ENCODE results near the gene CAMLG.

GRCh38 chr5:134798468-134798867 lies 60.1 kb downstream of the CAMLG start:
- TF ChIP-seq CTCF (IDR thresholded peaks at IDR 0.05) (no peak), POLR2A (IDR thresholded peaks at IDR 0.05) (no peak), POLR2AphosphoS5 (IDR thresholded peaks at IDR 0.05) (no peak)
